ENCODE measurements around the gene TMEM243. TPM values are rescaled to one million over a fixed set of nuclear protein-coding genes. Genes with fewer than 3 reads are reported as not detected.

Gene TMEM243
- total and polyA plus RNA-seq, 2 donors (not counting 1 experiment from before 2014, with no cell fraction given): 161 to 164 TPM

DNA sequence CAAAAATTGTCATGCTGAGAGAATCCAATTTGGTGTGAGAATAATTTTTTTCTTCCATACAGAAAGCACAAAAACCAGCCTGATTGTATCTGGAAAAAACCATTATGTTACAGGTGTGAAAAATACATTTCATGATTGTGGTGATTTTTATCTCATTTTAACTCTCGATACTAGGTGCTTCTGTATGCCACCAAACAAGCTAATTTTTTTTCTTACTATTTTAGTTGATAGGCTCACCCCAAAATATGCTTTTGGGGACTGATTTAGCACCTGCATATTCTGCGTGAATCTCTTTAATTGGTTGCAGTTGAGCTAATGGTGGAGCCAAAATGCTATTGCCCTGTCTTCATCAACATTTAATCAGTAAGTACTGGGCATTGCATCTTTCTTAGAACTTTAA, 65.4 kb downstream of the TMEM243 start:
- peaks cover 27 to 53% of the 10 kb centered on the region in 2 donors for H3K4me1 ChIP-seq (ENCODE audit: control insufficient read depth in 2 of 2, insufficient read depth in 2 of 2, low read length in 2 of 2)
- intact Hi-C loops (cut with micrococcal nuclease): loop anchor here (5.0 to 10.0 kb wide), 2 partner anchors 321 to 1068 kb away; partner anchors contain the start of genes ABCB4 and SRI
- peaks cover 36% of the 10 kb centered on the region for H4K20me1 ChIP-seq (ENCODE audit: control insufficient read depth, insufficient read depth, low read length, poor library complexity, severe bottlenecking)
- H3K27ac Mint-ChIP-seq: peak overlapping the region; percentile 47
- H3K27me3 ChIP-seq (replicated peaks in 1 of 4; ENCODE audit: control extremely low read depth in 1 of 4, control insufficient read depth in 3 of 4, insufficient read depth in 4 of 4, low read length in 3 of 4): no peaks in the 10 kb centered on the region
- CTCF ChIA-PET: interaction anchor here (0.6 to 1.3 kb wide), 5 partner anchors 15 to 752 kb away, joined by 3 to 5 read pairs (median 4); no protein-coding TSS in a partner anchor
- no peak for ATAC-seq (ENCODE audit: low read depth)
- H3K4me1 Mint-ChIP-seq: peaks cover 57% of the 10 kb centered on the region
- H3K36me3 ChIP-seq (replicated peaks in 1 of 2; ENCODE audit: control extremely low read depth in 1 of 2, control insufficient read depth in 1 of 2, extremely low read depth in 1 of 2, insufficient read depth in 2 of 2, low read length in 1 of 2): peaks cover 0 to 3% of the 10 kb centered on the region in 2 experiments
- peaks cover 70% of the 10 kb centered on the region for H3K79me2 ChIP-seq (ENCODE audit: control insufficient read depth, insufficient read depth, low read length)
- H3K4me3 ChIP-seq (ENCODE audit: control extremely low read depth in 1 of 5, extremely low read depth in 1 of 5, insufficient read depth in 1 of 5, low read depth in 2 of 5, low read length in 4 of 5): peak overlapping the region in 2 of 5 experiments; percentile 91 to 97
- H2AFZ ChIP-seq (ENCODE audit: insufficient read depth, low read depth, low read length, poor library complexity, severe bottlenecking): no peak overlapping the region
- H3K9me3 Mint-ChIP-seq (ENCODE audit: insufficient read depth): no peaks in the 10 kb centered on the region
- peak overlapping the region; percentile 44 for H3K4me3 Mint-ChIP-seq
- TF ChIP-seq, protein P1, sequence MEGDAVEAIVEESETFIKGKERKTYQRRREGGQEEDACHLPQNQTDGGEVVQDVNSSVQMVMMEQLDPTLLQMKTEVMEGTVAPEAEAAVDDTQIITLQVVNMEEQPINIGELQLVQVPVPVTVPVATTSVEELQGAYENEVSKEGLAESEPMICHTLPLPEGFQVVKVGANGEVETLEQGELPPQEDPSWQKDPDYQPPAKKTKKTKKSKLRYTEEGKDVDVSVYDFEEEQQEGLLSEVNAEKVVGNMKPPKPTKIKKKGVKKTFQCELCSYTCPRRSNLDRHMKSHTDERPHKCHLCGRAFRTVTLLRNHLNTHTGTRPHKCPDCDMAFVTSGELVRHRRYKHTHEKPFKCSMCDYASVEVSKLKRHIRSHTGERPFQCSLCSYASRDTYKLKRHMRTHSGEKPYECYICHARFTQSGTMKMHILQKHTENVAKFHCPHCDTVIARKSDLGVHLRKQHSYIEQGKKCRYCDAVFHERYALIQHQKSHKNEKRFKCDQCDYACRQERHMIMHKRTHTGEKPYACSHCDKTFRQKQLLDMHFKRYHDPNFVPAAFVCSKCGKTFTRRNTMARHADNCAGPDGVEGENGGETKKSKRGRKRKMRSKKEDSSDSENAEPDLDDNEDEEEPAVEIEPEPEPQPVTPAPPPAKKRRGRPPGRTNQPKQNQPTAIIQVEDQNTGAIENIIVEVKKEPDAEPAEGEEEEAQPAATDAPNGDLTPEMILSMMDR (IDR thresholded peaks at IDR 0.05): no peak
- TF ChIP-seq EZH2 (IDR thresholded peaks at IDR 0.05; ENCODE audit: borderline replicate concordance, insufficient read depth, low read depth, low read length, poor library complexity, severe bottlenecking): no peak
- POLR2A ChIA-PET: interaction anchor here (3.4 kb wide), 1 partner anchor 65 kb away, joined by 58 read pairs; the partner anchor contains the start of gene TMEM243
- peak overlapping the region; percentile 83 for H3K4me2 ChIP-seq (replicated peaks; ENCODE audit: low read depth, low read length, poor library complexity, severe bottlenecking)
- no peak for DNase-seq
- peak overlapping the region in 1 of 2 donors; percentile 99 for H3K27ac ChIP-seq (ENCODE audit: low read length in 2 of 2)
- H3K9ac ChIP-seq (ENCODE audit: low read length): peak overlapping the region; percentile 97
- no peaks in the 10 kb centered on the region for H3K9me3 ChIP-seq (ENCODE audit: control extremely low read depth in 1 of 3, control insufficient read depth in 2 of 3, insufficient read depth in 1 of 3, low read length in 2 of 3)
- H3K27me3 Mint-ChIP-seq: no peaks in the 10 kb centered on the region
- WGBS (ENCODE audit: insufficient coverage): no CpG with 5 or more reads among the region's 2 CpGs
